CD4-positive, alpha-beta T cell treated with Interferon alpha-2 for 1 hour (primary cell): Measurements from ENCODE around the gene DPRX.

Source experiments
- DNase-seq, 2 donors: peaks; one replicate each; pipeline ENCODE4 v3.0.0-alpha.2; 2020 to 2022

The DPRX gene

GRCh38 chr19:53631949-53632407 is at the start of gene DPRX:
Gene DPRX (plus strand): TSS chr19:53631999. CDS start chr19:53632107, 108 bp downstream.
- no peak for DNase-seq

GRCh38 chr19:53583181-53583580 is 48.6 kb upstream of the DPRX start:
- DNase-seq = no peak

GRCh38 chr19:53586277-53586691 is 45.5 kb upstream of the DPRX start:
- no peak for DNase-seq

- DNase-seq = no peak
These were observed 36.8 kb upstream of the DPRX start for GRCh38 chr19:53594811-53595509.

GRCh38 chr19:53595510-53595867 is 36.3 kb upstream of the DPRX start:
- no peak for DNase-seq

GRCh38 chr19:53596056-53596455 is 35.7 kb upstream of the DPRX start:
- no peak for DNase-seq

GRCh38 chr19:53597023-53597422 is 34.8 kb upstream of the DPRX start:
- no peak for DNase-seq

- no peak for DNase-seq
These were observed 33.4 kb upstream of the DPRX start for GRCh38 chr19:53598361-53598760.

GRCh38 chr19:53600217-53600616 is 31.6 kb upstream of the DPRX start:
- no peak for DNase-seq

GRCh38 chr19:53606031-53606430 is 25.8 kb upstream of the DPRX start:
- DNase-seq = no peak

GRCh38 chr19:53608381-53608780 is 23.4 kb upstream of the DPRX start:
- no peak for DNase-seq

- no peak for DNase-seq
These were observed 18.9 kb upstream of the DPRX start for GRCh38 chr19:53612762-53613526.

GRCh38 chr19:53621885-53622740 is 9.7 kb upstream of the DPRX start:
- no peak for DNase-seq

GRCh38 chr19:53624771-53625545 is 6.8 kb upstream of the DPRX start:
- DNase-seq = no peak

GRCh38 chr19:53626486-53626885 is 5.3 kb upstream of the DPRX start:
- DNase-seq = no peak

GRCh38 chr19:53626976-53627375 is 4.8 kb upstream of the DPRX start:
- DNase-seq = no peak

- no peak for DNase-seq
These were observed 3.0 kb downstream of the DPRX start for GRCh38 chr19:53634768-53635167.

GRCh38 chr19:53639471-53639870 is 7.7 kb downstream of the DPRX start:
- DNase-seq = no peak

GRCh38 chr19:53642381-53643099 is 10.7 kb downstream of the DPRX start:
- no peak for DNase-seq

- DNase-seq = no peak
These were observed 12.4 kb downstream of the DPRX start for GRCh38 chr19:53644061-53644816.

- DNase-seq = no peak
These were observed 14.3 kb downstream of the DPRX start for GRCh38 chr19:53646144-53646543.
